HG02571 (cell line): ENCODE measurements around the gene NPSR1.
"Not testable (repeated sequence)": the region's sequence is repeated elsewhere in the genome, so short reads cannot be mapped to it uniquely, and the experiment has no call there.

Experiments
- ATAC-seq: cut with Tn5 transposase; IDR thresholded peaks from one replicate; pipeline ENCODE4 v1.9.1; 2021; ENCODE audit warnings: mild to moderate bottlenecking, moderate library complexity; ENCODE audit not compliant: unreplicated experiment

NPSR1 gene

DNA sequence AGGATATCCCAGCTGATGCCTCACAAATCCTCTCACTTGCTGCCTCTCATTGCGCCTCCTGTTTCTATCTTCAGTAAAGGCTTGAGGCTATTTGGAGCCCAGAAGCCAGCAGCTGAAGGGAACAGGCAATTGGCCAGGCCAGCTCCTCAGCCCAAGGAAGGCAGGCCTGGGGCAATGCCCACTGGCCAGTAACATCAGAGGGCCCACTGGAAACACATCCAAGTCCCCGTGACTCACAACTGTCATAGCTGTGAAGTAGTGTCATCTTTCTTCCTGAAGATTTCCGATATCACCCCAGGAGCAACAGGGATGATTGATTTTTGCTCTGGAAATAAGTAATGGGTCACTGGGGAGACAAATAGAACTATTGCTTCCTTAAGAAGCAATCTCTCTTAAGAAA is 209.3 kb downstream of the NPSR1 start:
- not testable (repeated sequence) for ATAC-seq

DNA sequence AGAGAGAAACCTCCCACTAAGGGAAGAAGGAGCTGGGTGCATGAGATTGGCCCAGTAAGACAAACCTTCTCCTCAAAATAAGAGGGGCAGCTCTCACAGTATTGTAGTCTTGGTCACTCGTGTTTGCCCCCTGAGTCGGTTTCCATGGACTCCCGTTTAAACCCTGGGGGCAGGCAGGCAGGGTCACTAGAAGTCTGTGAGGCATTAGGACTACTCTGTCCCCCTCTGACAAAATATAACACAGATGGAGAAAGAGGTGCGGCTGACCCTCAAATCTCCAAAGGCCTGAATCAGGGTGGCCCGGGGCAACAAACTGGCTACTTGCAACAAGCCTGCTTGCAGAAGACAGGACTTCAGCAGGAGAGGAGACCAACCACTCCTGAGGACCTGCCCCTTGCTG is 210.6 kb downstream of the NPSR1 start:
- not testable (repeated sequence) for ATAC-seq

DNA sequence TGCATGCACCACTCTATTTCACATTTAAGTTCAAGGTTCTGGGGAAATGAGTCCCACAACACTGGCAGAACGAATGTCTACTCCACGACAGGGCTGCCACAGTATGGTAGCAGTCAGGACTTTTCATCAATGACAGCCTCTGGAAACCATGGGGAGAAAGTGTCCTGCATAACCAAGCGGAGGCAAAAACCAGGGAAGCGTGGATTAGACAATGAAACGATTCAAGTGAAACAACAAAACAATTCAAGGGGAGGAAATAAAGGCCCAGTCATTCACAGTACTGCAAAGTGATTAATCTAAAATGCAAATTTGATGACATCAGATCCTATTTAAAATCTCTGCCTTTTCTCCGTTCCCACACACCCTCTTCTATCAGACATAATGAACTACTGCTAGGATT is 211.0 kb downstream of the NPSR1 start:
- no peak for ATAC-seq

DNA sequence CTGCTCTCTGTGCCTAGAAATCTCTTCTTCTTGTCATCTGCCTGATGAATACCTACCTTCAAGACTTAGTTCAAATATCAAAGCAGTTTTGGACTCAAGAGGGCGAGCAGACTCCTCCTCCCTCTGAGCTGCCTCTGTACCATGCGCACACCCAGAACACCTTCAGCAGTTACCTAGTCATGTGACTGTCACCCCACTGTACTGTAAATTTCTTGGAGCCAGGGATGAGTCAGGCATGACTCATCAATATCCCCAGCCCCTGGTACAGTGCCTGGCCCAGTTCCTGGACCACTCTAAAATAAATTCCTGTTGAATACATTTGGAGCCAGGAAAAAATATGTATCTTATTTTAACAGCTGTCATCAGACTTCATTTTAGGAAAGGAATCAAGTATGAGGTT is 212.0 kb downstream of the NPSR1 start:
- not testable (repeated sequence) for ATAC-seq

DNA sequence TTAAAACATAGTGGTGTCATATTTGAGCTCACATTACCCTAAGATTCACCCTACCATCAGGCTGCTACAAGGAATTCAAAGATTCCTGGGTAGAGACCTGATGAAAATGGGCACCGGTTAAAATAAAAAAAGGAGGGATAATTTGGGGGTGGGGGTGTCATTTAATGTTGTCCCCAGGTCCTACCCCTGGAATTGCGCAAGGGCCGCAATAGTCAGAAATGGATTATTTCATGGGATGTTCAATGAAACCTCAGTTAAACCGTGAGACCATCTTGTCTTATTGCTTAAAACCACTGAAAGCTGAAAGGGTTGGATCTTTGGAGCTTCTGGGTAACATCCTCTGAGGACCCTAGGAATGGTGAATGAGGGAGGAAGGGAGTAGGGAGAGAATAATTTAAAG is 216.3 kb downstream of the NPSR1 start:
- ATAC-seq = not testable (repeated sequence)

DNA sequence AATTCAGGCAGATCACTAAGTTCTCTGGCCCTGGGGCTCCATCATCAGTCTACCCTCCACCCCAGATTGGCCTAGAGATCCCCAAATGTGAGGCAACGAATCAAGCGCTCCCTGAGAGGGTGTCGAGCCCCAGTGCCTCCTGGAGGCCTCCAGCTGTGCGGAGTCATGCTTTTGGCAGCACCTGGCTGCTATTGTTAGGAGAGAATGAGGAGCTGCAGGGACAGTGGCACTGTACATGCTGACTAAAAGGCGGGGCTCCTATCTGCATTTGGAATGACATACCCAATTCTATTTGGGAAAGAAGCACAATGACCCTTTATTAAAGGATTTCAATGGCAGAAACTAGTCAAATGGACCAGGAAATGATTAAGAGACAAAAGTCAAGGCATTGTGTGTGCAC is 217.5 kb downstream of the NPSR1 start:
- ATAC-seq = no peak

DNA sequence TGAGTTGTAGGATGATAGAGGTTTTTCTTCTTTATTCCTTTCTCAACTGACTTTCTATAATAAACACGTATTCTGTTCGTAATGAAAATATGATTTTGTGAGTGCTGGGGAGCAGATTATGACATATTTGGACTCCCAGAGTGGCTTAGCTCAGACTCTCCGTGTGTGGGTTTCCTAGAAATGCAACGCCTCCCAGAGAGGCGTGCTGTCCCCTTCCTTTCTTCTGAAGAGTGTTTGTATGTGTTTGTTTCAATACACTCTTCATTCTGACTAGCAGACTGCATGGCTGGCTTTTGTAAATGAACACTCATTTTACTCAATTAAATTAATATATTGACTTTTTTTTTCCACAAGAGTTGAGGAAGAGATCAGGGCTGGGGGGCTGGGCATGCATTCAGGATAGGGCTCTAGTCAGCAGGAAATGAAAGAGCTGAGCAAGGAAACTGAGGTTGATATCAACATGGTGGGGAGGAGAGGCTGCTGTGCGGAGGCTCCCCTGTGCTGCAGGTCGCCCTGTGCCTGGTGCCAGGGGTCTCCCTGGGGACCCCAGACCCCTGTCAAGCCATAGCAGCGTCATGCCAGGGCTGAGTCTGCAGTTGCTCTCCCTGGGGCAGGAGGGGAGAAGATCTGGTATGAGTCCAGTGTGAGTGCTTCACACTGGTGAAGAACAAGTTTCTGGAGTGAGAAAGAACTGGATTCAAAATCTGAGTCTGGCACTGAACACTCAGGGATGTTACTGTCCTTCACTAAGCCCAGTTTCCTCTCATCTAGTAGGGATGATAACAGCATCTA is 221.1 kb downstream of the NPSR1 start:
- not testable (repeated sequence) for ATAC-seq

DNA sequence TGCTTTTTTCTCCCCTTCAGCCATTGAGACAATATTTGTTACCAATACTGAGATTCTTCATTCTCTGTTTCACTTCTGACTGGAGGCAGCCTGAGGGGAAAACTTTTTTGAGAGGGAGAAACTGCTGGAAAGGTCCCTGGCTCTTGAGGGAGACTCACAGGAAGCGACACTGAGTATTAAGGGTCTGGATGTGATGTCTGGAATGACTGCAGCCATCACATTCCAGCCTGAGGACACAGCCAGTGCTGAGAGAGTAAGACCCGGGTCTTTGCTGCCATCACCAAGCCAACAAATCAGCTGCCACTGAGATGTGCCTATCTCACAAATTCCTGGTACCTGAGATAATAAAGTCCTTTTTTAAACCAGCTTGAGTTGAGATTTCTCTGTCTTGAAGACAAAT is 221.9 kb downstream of the NPSR1 start:
- ATAC-seq = no peak

DNA sequence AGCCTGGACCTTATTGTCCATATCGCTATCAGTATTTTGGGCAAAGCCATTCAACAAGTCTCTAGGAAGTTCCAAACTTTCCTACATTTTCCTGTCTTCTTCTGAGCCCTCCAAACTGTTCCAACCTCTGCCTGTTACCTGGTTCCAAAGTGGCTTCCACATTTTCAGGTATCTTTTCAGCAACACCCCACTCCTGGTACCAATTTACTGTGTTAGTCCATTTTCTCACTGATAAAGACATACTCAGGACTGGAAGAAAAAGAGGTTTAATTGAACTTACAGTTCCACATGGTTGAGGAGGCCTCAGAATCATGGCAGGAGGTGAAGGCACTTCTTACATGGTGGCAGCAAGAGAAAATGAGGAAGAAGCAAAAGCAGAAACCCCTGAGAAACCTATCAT is 225.8 kb downstream of the NPSR1 start:
- not testable (repeated sequence) for ATAC-seq

DNA sequence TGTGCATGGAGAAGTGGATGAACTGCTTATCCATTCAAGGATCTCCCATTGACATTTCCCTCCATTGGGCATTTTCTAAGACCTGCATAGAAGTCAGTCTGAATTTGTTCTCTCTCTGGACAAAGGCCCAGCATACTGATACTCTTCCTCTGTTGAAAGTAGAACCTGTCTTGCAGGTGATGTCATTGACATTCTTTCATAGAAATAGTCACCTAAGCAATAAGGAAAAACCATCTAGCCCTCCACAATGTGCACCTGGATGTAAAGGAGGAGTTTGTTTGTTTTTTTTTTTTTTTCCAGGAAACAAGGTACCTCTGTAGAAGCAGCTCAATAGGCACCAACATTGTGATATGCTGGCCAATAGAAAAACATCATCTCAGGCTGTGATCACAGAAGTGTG is 228.8 kb downstream of the NPSR1 start:
- ATAC-seq = no peak

DNA sequence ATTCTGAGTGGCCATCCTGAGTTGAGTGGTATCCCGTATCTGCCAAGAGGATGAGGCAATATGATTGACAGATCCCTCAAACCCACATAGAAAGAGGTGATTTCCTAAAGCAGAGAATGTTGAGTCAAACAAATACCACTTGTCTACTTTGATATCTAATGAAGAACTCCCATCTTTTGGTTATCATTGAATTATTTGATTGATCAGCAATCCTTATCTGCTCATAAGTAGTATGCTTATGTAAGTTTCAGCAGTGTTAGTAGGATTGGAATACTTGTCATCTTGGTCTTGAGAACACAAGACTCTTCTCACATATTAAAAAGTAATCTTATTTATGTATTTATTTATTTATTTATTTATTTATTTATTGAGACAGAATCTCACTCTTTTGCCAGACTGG is 231.9 kb downstream of the NPSR1 start:
- ATAC-seq = no peak

DNA sequence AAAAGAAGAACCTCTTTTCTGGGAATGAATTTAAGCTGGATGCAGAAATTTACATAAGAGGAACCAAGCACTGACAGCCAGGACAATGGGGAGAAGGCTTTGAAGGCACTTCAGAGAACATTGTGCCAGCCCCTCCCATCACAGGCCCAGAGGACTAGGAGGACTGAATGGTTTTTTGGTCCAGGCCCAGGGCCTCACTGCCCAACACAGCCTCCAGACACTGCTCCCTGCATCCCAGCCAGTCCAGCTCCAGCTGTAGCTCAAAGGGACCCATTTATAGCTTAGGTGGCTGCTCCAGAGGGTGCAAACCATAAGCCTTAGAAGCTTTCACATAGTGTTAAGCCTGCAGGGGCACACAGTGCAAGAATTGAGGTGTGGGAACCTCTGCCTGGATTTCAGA is 237.2 kb downstream of the NPSR1 start:
- no peak for ATAC-seq
